Right ventricle myocardium superior (tissue), 1 donor: ENCODE measurements around the gene PRPF19. TPM values are rescaled to one million over a fixed set of nuclear protein-coding genes. Genes with fewer than 3 reads are reported as not detected.

Experiments used
- ATAC-seq: fragments of 200-7000 bp; cut with Tn5 transposase; one replicate; pipeline ENCODE4 v1.9.1; 2020; ENCODE audit warnings: mild to moderate bottlenecking; ENCODE audit not compliant: poor library complexity
- DNase-seq: peaks from one replicate; pipeline ENCODE4 v3.0.0-alpha.2; 2020
- intact Hi-C: fragments of 100-400 bp; cut with DNase I; formaldehyde crosslinking; loops from one replicate; pipeline ENCODE4 v1.11.2; 2022
- long read RNA-seq: library from polyadenylated mRNA; unstranded; transcript quantifications from one replicate; pipeline ENCODE4 v2.0.0, GENCODE V29; 2021
- total RNA-seq: library from RNA; stranded (reverse); fragmentation: NEBNext Ultra II Directional; extraction: Animal tissue kit (Norgen Biotek cat#: 25700); gene quantifications from one replicate; pipeline ENCODE4 v1.2.1, GENCODE V29; 2021
- donor health status: DM: no; HTN: yes; CAD: no; lungs with severe emphysema.

Gene PRPF19
- 34.0 TPM for total RNA-seq
- long read RNA-seq, partial matches to known transcripts = 0 of 1 reads
- long read RNA-seq, other reads (novel, unspliced or antisense) = 0 of 1 reads

- intact Hi-C loops = no loop called here
- ATAC-seq (peak; percentile 98), DNase-seq (peak; percentile 98)
These were observed at the start of gene PRPF19 for GRCh38 chr11:60906132-60906972. PRPF19 (minus strand) TSS chr11:60906585; CDS start chr11:60906382, 203 bp downstream.

GRCh38 chr11:60955571-60955970 is 49.2 kb upstream of the PRPF19 start:
- ATAC-seq = no peak
- no peak for DNase-seq
- intact Hi-C loops = no loop called here

DNA sequence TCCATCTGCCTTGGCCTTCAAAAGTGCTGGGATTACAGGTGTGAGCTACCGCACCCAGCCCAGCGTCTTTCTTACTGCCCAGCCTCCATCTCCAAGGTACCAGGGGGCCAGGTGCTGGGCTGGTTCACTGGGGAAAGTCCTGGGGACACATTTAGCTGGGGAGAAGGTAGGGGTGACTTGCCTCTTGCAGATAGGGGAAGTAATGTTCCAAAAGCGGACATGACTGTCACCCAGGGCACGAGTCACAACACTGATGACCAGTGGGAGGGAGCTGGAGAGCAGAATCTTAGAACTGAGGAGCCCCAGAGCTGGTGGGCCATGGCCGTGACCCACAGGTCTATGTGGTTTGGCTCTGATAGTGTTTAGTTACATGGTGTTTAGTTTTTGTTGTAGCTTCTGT is 48.0 kb upstream of the PRPF19 start:
- intact Hi-C loops = no loop called here
- DNase-seq = no peak
- ATAC-seq = no peak

DNA sequence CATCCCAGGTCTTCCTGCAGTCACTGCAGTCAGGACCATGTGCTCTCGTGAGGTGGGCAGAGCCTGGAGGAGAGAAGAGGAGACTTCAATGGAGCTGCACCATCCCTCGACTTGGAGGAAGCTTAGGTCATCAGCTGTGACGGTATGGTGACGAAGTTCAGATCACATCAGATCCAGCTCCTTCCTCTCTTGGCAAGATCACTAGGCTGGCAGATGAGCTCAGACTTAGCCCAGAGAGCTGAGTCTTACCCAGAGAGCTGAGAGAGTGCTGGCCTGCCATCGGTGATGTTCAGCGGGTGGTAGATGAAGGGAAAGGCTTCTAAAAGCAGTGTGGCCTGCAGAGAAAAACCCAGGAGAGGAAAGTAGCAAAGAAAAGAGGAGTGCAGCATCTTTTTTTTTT is 47.4 kb upstream of the PRPF19 start:
- intact Hi-C loops = no loop called here
- no peak for ATAC-seq
- DNase-seq = no peak

DNA sequence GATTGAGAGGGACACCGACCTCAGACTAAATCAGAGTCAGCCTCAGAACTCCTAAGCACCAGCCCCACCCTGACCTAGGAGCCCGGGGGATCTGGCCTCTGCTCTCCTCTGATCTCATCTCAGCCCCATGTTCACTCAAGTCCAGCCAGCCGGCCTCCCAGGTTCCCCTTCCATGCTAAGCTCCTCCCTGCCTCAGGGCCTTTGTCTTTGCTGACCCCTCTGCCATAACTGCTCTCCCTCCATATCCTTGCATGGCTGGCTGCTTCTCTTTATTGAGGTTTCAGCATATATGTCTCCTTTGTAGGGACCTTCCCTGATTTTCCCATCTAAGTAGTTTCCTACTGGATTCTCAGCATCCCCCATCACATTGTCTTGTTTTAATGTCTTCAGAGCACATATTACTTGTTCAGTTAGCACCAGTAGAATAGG is 46.4 kb upstream of the PRPF19 start:
- DNase-seq = no peak
- peak; percentile 20 for ATAC-seq
- intact Hi-C loops = no loop called here

- ATAC-seq = peak; percentile 82
- intact Hi-C loops = no loop called here
- DNase-seq = peak; percentile 84
These were observed 45.7 kb upstream of the PRPF19 start, which contains the start of gene SLC15A3 for GRCh38 chr11:60951904-60952741. SLC15A3 (minus strand) TSS chr11:60952176; CDS start chr11:60951551, 625 bp downstream.

- no peak for DNase-seq
- intact Hi-C loops = no loop called here
- peak; percentile 17 for ATAC-seq
These were observed 45.2 kb upstream of the PRPF19 start for GRCh38 chr11:60951606-60951903.

DNA sequence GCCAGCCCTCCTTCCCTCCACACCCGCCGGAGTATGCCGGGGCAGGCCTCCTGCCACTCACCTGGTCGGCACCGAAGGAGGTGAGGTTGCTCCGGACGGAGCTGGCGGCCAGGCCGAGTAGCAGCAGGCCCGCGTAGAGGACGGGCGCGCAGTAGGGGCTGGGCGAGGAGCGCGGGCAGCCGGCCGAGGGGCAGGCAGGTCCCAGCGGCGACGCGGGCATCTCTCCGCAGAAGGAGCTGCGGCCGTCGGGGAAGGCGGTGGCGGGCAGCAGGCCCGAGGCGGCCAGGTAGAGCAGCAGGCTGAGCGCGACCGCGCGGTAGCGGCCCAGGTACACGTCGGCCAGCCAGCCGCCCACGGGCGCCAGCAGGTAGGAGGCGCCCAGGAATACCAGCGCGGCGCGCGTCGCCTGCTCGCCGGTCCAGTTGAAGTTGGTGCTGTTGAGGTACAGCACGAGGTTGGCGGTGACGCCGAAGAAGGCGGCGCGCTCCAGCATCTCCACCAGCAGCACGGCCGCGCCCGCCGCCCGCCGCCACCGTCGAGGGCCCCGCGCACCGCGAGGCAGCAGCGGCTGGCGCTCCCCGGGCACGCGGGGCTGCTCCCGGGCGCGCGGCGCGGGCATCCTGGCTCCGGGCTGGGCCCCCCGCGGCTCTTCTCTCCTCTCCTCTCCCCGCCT is 44.7 kb upstream of the PRPF19 start:
- peak; percentile 11 for ATAC-seq
- intact Hi-C loops = no loop called here
- DNase-seq = peak; percentile 69

DNA sequence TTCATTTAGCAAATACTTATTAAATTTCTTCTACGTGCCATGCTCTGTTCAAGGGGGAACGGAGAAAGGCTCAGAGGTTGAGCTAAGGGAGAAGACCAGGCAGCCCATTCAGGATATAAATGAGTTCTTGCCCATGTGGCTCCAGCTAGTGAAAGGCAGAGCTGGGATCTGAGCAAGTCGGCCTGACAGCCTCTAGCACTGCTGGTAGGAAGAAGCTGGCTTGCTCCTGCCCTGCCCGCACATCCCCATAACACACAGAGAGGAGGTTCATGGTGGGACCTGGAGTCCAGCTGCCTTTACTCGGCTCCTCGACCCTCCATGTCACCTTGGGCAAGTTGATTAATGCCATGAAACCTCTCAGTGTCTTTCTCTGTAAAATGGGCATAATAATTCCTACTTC is 43.6 kb upstream of the PRPF19 start:
- intact Hi-C loops = no loop called here
- ATAC-seq (no peak), DNase-seq (no peak)

DNA sequence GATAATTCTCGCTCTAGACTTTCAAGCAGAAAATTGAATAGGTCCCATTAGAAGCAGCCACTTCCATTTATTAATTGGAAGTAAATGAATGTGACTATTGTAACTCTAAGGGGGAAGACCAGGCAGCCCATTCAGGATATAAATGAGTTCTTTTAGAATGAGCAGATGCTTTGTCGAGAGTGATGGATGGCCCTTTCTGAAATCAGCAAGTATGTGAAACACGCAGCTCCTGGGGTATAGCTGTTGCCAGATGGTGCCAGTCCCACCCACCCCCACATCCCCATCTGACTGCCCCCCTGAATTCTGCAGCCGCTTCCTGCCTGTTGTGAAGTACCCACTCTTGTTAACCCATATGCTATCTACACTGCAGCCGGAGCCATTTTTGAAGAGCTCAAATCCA is 41.9 kb upstream of the PRPF19 start:
- DNase-seq (no peak), ATAC-seq (no peak)
- intact Hi-C loops = no loop called here

DNA sequence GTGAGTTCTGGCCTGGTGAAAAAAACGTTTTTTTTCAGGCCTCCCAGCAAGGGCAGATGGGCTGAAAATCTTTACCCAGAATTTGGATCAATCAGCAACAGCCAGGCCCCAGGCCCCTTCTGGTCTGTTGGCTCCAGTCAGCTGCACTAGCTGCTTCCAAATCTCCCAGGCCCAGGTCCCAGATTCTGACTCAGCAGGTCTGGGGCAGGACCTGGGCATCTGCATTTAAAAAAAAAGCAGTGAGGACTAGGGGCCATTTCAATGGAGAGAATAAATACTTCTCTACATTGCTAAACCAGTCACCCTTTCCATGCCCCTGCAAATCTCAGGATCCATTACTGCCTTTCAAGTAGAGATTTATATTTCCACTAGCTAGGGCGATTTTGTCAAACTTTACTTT is 41.3 kb upstream of the PRPF19 start:
- intact Hi-C loops = no loop called here
- DNase-seq (no peak), ATAC-seq (no peak)

- no peak for ATAC-seq
- no peak for DNase-seq
- intact Hi-C loops = no loop called here
These were observed 40.3 kb upstream of the PRPF19 start for GRCh38 chr11:60946601-60947264.

GRCh38 chr11:60945295-60945667 is 38.9 kb upstream of the PRPF19 start:
- intact Hi-C loops = no loop called here
- no peak for DNase-seq
- no peak for ATAC-seq

- DNase-seq = no peak
- intact Hi-C loops = no loop called here
- no peak for ATAC-seq
These were observed 38.3 kb upstream of the PRPF19 start for GRCh38 chr11:60944490-60945294.

DNA sequence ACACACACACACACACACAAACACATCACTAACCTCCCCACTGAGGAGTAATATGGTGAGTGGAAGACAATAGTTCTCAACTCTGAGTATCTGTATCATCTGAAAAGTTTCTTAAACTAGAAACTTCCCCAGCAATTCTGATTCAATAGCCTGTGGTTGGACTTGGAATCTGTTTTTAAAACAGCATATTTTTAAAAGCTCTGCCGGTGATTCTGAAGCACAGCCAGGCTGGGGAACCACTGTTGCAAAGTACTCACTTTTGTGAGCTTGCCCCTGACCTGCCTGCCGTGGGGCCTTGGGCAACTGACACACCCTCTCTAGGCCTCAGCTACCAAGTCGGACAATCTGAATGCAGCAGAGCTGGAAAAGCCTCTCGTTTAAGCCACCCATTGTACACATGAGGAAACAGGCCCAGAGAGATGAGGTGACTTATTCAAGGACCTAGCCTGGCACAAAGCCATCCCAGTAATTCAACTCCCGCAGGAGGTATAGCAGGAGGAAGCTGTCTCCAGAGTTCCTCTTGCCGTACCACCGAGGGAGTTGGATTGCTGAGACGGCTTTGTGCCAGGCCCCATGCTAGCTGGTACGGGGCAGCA is 36.7 kb upstream of the PRPF19 start:
- DNase-seq = no peak
- intact Hi-C loops = no loop called here
- no peak for ATAC-seq

- intact Hi-C loops = no loop called here
- DNase-seq (no peak), ATAC-seq (no peak)
These were observed 35.8 kb upstream of the PRPF19 start for GRCh38 chr11:60942219-60942618.

- ATAC-seq = no peak
- no peak for DNase-seq
- intact Hi-C loops = no loop called here
These were observed 35.2 kb upstream of the PRPF19 start for GRCh38 chr11:60941371-60942119.
